SK-N-SH (cell line): ENCODE results near the gene COP1. TPM values are rescaled to one million over a fixed set of nuclear protein-coding genes. Genes with fewer than 3 reads are reported as not detected.
"Not testable (repeated sequence)": the region's sequence is repeated elsewhere in the genome, so short reads cannot be mapped to it uniquely, and the experiment has no call there.

Source experiments
- CTCF ChIA-PET: fragments of 300-600, 350-600 bp; formaldehyde crosslinking; extraction: SDS; loops from one replicate; lab custom pipeline; 2021; lab: Yijun Ruan, JAX
- POLR2A ChIA-PET: fragments of 350-600 bp; sonication (Branson Sonifier 250); formaldehyde crosslinking; extraction: SDS; loops from one replicate; lab custom pipeline; 2020; ENCODE audit warnings: antibody characterized with exemption, inconsistent platforms; lab: Yijun Ruan, JAX
- DNase-seq: peaks from one replicate; pipeline ENCODE4 v3.0.0; 2012
- H2AFZ ChIP-seq: fragments of 200-600 bp; sonication (generic); 2 replicates; pipeline ENCODE4 v1.8.1; 2016; ENCODE audit warnings: antibody characterized with exemption, mild to moderate bottlenecking, low read depth
- H3F3A ChIP-seq: fragments of 200-600 bp; sonication (generic); replicated peaks from 2 replicates; pipeline ENCODE3; 2016; ENCODE audit warnings: antibody characterized with exemption, mild to moderate bottlenecking; ENCODE audit not compliant: insufficient read depth
- H3K27ac ChIP-seq, 2 experiments: fragments of 200-500 bp in 1 of 2; fragments of 200-600 bp in 1 of 2; sonication (Bioruptor generic) in 1 of 2; sonication (generic), shearing (Covaris generic) in 1 of 2; 2 replicates each; pipeline versions ENCODE4 v1.5.1 to v1.6.1; 2014 to 2016; ENCODE audit warnings: low read depth in 2 of 2, inconsistent platforms in 1 of 2, low read length in 1 of 2, mild to moderate bottlenecking in 1 of 2, mixed read lengths in 1 of 2
- H3K27me3 ChIP-seq: fragments of 200-600 bp; sonication (generic), shearing (Covaris generic); 2 replicates; pipeline ENCODE4 v1.6.1; 2016; ENCODE audit warnings: mixed run types; ENCODE audit not compliant: insufficient read depth
- H3K36me3 ChIP-seq, 2 experiments: fragments of 200-500 bp in 1 of 2; fragments of 200-600 bp in 1 of 2; sonication (Bioruptor generic) in 1 of 2; sonication (generic) in 1 of 2; replicated peaks in 1 of 2; 2 replicates each; pipeline versions ENCODE3 to v1.5.1; 2014 to 2016; ENCODE audit warnings: low read length in 1 of 2, mild to moderate bottlenecking in 1 of 2; ENCODE audit not compliant: insufficient read depth in 2 of 2, control insufficient read depth in 1 of 2
- H3K4me1 ChIP-seq, 2 experiments: fragments of 200-500 bp in 1 of 2; fragments of 200-600 bp in 1 of 2; sonication (Bioruptor generic) in 1 of 2; sonication (generic), shearing (Covaris generic) in 1 of 2; 2 replicates each; pipeline versions ENCODE4 v1.5.1 to v1.6.1; 2014 to 2016; ENCODE audit warnings: low read depth in 1 of 2, low read length in 1 of 2, mixed run types in 1 of 2; ENCODE audit not compliant: insufficient read depth in 2 of 2, control insufficient read depth in 1 of 2
- H3K4me2 ChIP-seq: fragments of 200-600 bp; sonication (generic), shearing (Covaris generic); 2 replicates; pipeline ENCODE4 v1.6.1; 2017; ENCODE audit warnings: mixed run types
- H3K4me3 ChIP-seq, 2 experiments: fragments of 200-500 bp in 1 of 2; fragments of 200-600 bp in 1 of 2; sonication (Bioruptor generic) in 1 of 2; sonication (generic), shearing (Covaris generic) in 1 of 2; 2 replicates each; pipeline versions ENCODE4 v1.5.1 to v1.8.1; 2014 to 2016; ENCODE audit warnings: low read depth in 2 of 2, inconsistent platforms in 1 of 2, low read length in 1 of 2, mild to moderate bottlenecking in 1 of 2, mixed read lengths in 1 of 2, moderate library complexity in 1 of 2
- H3K79me2 ChIP-seq: fragments of 200-600 bp; sonication (generic); 2 replicates; pipeline ENCODE4 v1.8.1; 2017; ENCODE audit warnings: mild to moderate bottlenecking; ENCODE audit not compliant: insufficient read depth
- H3K9ac ChIP-seq: fragments of 200-600 bp; sonication (generic); 2 replicates; pipeline ENCODE4 v1.6.1; 2017; ENCODE audit warnings: mixed run types
- H3K9me2 ChIP-seq: fragments of 200-600 bp; sonication (generic); 2 replicates; pipeline ENCODE4 v1.6.1; 2017; ENCODE audit warnings: mixed run types
- H3K9me3 ChIP-seq: fragments of 200-600 bp; sonication (generic); 2 replicates; pipeline ENCODE4 v1.6.1; 2017; ENCODE audit warnings: mixed run types, mild to moderate bottlenecking, moderate library complexity
- H4K20me1 ChIP-seq: fragments of 200-600 bp; sonication (generic); 2 replicates; pipeline ENCODE4 v1.6.1; 2017; ENCODE audit warnings: mild to moderate bottlenecking, mixed run types; ENCODE audit not compliant: insufficient read depth
- CHD2 ChIP-seq: fragments of 150-350 bp; IDR thresholded peaks from 2 replicates; pipeline ENCODE4 v1.6.1; 2018; ENCODE audit warnings: low read length; ENCODE audit not compliant: partially characterized antibody
- EZH2phosphoT487 ChIP-seq: fragments of 200-600 bp; sonication (generic); IDR thresholded peaks from 2 replicates; pipeline ENCODE4 v1.6.1; 2017; ENCODE audit warnings: low read depth, mixed run types, mild to moderate bottlenecking, antibody characterized with exemption, moderate library complexity, borderline replicate concordance
- JUND ChIP-seq: IDR thresholded peaks from 2 replicates; pipeline ENCODE4 v1.4.0; 2012
- MEF2A ChIP-seq: IDR thresholded peaks from 2 replicates; pipeline ENCODE4 v1.4.0; 2012; ENCODE audit warnings: low read depth, borderline replicate concordance
- MXI1 ChIP-seq: IDR thresholded peaks from 2 replicates; pipeline ENCODE4 v1.6.1; 2012; ENCODE audit warnings: mild to moderate bottlenecking, low read depth, low read length, improper control_type of control experiment
- NFIC ChIP-seq: IDR thresholded peaks from 2 replicates; pipeline ENCODE4 v1.4.0; 2012; ENCODE audit warnings: borderline replicate concordance
- NRF1 ChIP-seq: IDR thresholded peaks from 2 replicates; pipeline ENCODE4 v1.6.1; 2012; ENCODE audit warnings: low read depth, mild to moderate bottlenecking, low read length
- RAD21 ChIP-seq: IDR thresholded peaks from 2 replicates; pipeline ENCODE4 v1.6.1; 2012; ENCODE audit warnings: mild to moderate bottlenecking, low read length
- RCOR1 ChIP-seq: fragments of 150-350 bp; IDR thresholded peaks from 2 replicates; pipeline ENCODE4 v1.6.1; 2017; ENCODE audit warnings: antibody characterized with exemption, low read length
- RFX5 ChIP-seq: IDR thresholded peaks from 2 replicates; pipeline ENCODE4 v1.6.1; 2012; ENCODE audit warnings: mild to moderate bottlenecking, improper control_type of control experiment, low read length
- RXRA ChIP-seq: IDR thresholded peaks from 2 replicates; pipeline ENCODE4 v1.4.0; 2012; ENCODE audit warnings: low read depth, mild to moderate bottlenecking, borderline replicate concordance
- SIN3A ChIP-seq: IDR thresholded peaks from 2 replicates; pipeline ENCODE4 v1.6.1; 2012; ENCODE audit warnings: low read depth, mild to moderate bottlenecking, low read length, moderate library complexity, borderline replicate concordance
- TCF12 ChIP-seq: IDR thresholded peaks from 2 replicates; pipeline ENCODE4 v1.4.0; 2012
- YY1 ChIP-seq: IDR thresholded peaks from 2 replicates; pipeline ENCODE4 v1.4.0; 2012; ENCODE audit warnings: low read depth, mild to moderate bottlenecking
- WGBS: methylation state at CpG from one replicate; pipeline ENCODE4 v1.1.6; 2017; ENCODE audit warnings: low lambda C conversion rate; 5-methylcytosine and 5-hydroxymethylcytosine counted together
- polyA plus RNA-seq, 3 experiments: library from polyadenylated mRNA; depleted of rRNA; stranded (reverse); fragments of >200 nt; gene quantifications; 2 replicates each; pipeline ENCODE4 v1.2.3, GENCODE V29; 2012
- TF ChIP-seq, protein P1 (sequence below): IDR thresholded peaks from 2 replicates; pipeline ENCODE4 v1.4.0; 2012; ENCODE audit warnings: low read depth, borderline replicate concordance
- TF ChIP-seq, protein P2 (sequence below): IDR thresholded peaks from 2 replicates; pipeline ENCODE4 v1.4.0; 2012; ENCODE audit warnings: low read depth
- TF ChIP-seq, protein P3 (sequence below): IDR thresholded peaks from 2 replicates; pipeline ENCODE4 v1.4.0; 2012; ENCODE audit warnings: low read depth, borderline replicate concordance

The COP1 gene
- polyA plus RNA-seq, 1 of the 3 experiments (the other 2 are of a cell fraction): 10.3 TPM

DNA sequence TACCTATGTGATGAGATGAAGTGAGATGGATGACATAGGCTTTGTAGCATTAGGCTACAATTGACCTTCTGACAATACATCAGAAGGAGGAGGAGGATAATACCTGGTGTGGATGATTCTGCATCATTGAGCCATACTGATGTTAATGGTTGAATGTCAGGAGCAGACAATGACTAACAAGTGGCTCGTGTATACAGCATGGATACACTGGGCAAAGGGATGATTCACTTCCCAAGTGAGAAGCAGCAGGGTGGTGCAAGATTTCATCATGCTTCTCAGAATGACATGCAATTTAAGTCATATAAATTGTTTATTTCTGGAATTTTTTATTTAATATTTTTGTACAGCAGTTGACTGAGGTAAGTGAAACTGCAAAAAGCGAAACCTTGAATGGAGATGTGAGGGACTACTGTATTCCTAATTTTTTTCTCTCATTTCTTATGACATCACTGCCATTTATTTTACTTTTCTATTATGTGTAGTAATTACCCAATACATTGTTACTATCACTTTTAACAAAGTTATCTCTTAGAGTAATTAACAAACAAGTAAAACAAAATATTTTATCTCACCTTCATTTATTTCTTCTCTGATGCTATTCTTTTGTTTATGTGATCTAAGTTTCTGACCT, 34.4 kb upstream of the COP1 start:
- Histone ChIP-seq H3K4me3 (no peak overlapping the region), H4K20me1 (no peaks in the 10 kb centered on the region), H3K27ac (no peak overlapping the region), H3K9ac (no peak overlapping the region), H2AFZ (peak overlapping the region; percentile 43; the same call in 1 of the 2 replicates), H3K9me3 (no peaks in the 10 kb centered on the region)
- CTCF ChIA-PET: no interaction called here
- DNase-seq: no peak
- POLR2A ChIA-PET: no interaction called here
- TF ChIP-seq, protein P1, sequence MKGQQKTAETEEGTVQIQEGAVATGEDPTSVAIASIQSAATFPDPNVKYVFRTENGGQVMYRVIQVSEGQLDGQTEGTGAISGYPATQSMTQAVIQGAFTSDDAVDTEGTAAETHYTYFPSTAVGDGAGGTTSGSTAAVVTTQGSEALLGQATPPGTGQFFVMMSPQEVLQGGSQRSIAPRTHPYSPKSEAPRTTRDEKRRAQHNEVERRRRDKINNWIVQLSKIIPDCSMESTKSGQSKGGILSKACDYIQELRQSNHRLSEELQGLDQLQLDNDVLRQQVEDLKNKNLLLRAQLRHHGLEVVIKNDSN: no peak
- no peak for TF ChIP-seq NRF1
- no peak for TF ChIP-seq MXI1
- TF ChIP-seq NFIC: no peak
- TF ChIP-seq SIN3A: no peak
- TF ChIP-seq RAD21: no peak
- TF ChIP-seq, all 33 proteins: peak for 0
- Histone ChIP-seq H3K9me2 (no peaks in the 10 kb centered on the region), H3K79me2 (no peaks in the 10 kb centered on the region), H3F3A (no peaks in the 10 kb centered on the region), H3K4me1 (0 out of 4 replicates have a peak, but pooled peaks cover 0 to 4% of the 10 kb centered on the region in 2 experiments), H3K36me3 (no peaks in the 10 kb centered on the region), H3K4me2 (peak overlapping the region; percentile 29; the same call in 1 of the 2 replicates), H3K27me3 (no peaks in the 10 kb centered on the region)
- WGBS: 17% methylated on average over 2 of the region's 2 CpGs

DNA sequence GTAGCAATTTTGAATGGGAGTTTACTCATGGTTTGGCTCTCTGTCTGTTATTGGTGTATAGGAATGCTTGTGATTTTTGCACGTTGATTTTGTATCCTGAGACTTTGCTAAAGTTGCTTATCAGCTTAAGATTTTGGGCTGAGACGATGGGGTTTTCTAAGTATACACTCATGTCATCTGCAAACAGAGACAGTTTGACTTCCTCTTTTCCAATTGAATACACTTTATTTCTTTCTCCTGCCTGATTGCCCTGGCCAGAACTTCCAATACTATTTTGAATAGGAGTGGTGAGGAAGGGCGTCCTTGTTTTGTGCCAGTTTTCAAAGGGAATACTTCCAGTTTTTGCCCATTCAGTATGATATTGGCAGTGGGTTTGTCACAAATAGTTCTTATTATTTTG, 26.6 kb upstream of the COP1 start:
- POLR2A ChIA-PET, H3K9me3 ChIP-seq, H3K79me2 ChIP-seq, H3F3A ChIP-seq, H3K27ac ChIP-seq, DNase-seq, H4K20me1 ChIP-seq, H3K27me3 ChIP-seq, H3K9ac ChIP-seq, H3K9me2 ChIP-seq, H3K4me2 ChIP-seq, H3K4me1 ChIP-seq, CTCF ChIA-PET, H2AFZ ChIP-seq, H3K36me3 ChIP-seq, H3K4me3 ChIP-seq: not testable (repeated sequence)
- 29% methylated on average over 3 of the region's 3 CpGs for WGBS

DNA sequence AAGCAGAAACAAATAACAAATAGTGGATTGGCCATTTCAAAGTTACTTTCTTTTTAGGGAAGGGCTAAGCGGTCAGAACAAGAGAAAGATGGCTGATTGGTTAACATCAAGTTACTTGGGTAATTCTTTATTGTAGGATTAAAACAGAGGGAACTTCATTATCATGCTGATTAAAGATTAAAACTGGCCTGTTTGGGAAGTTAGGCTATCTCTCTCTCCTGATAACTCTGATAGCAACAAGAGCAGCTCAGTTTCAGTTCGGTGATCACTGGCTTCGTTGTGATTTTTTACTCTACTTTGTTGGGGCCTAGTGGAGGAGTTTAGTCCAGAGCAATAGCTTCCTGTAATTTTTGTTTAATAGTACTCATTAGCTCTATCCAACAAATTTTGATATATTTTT, 20.5 kb upstream of the COP1 start:
- H4K20me1 ChIP-seq: no peaks in the 10 kb centered on the region
- H3K27me3 ChIP-seq: no peaks in the 10 kb centered on the region
- 44% methylated on average over 3 of the region's 3 CpGs for WGBS
- no peaks in the 10 kb centered on the region for H3F3A ChIP-seq
- no peaks in the 10 kb centered on the region for H3K9me3 ChIP-seq
- H3K4me3 ChIP-seq: no peak overlapping the region
- no peaks in the 10 kb centered on the region for H3K79me2 ChIP-seq
- no peak for DNase-seq
- H3K4me1 ChIP-seq: no peaks in the 10 kb centered on the region
- no peak for TF ChIP-seq NFIC
- no peak for TF ChIP-seq MEF2A
- no peak for TF ChIP-seq YY1
- no peak for TF ChIP-seq RFX5
- TF ChIP-seq, protein P2, sequence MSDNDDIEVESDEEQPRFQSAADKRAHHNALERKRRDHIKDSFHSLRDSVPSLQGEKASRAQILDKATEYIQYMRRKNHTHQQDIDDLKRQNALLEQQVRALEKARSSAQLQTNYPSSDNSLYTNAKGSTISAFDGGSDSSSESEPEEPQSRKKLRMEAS: no peak
- TF ChIP-seq, protein P1: no peak
- no peak for TF ChIP-seq RCOR1
- no peak for TF ChIP-seq NRF1
- no peak for TF ChIP-seq CHD2
- no peak for TF ChIP-seq MXI1
- TF ChIP-seq EZH2phosphoT487: no peak
- TF ChIP-seq, protein P3, sequence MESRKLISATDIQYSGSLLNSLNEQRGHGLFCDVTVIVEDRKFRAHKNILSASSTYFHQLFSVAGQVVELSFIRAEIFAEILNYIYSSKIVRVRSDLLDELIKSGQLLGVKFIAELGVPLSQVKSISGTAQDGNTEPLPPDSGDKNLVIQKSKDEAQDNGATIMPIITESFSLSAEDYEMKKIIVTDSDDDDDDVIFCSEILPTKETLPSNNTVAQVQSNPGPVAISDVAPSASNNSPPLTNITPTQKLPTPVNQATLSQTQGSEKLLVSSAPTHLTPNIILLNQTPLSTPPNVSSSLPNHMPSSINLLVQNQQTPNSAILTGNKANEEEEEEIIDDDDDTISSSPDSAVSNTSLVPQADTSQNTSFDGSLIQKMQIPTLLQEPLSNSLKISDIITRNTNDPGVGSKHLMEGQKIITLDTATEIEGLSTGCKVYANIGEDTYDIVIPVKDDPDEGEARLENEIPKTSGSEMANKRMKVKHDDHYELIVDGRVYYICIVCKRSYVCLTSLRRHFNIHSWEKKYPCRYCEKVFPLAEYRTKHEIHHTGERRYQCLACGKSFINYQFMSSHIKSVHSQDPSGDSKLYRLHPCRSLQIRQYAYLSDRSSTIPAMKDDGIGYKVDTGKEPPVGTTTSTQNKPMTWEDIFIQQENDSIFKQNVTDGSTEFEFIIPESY: no peak
- no peak for TF ChIP-seq SIN3A
- TF ChIP-seq JUND: no peak
- TF ChIP-seq RXRA: no peak
- TF ChIP-seq TCF12: no peak
- H3K4me2 ChIP-seq: no peak overlapping the region
- no peak overlapping the region for H2AFZ ChIP-seq
- H3K9me2 ChIP-seq: no peaks in the 10 kb centered on the region
- H3K27ac ChIP-seq: no peak overlapping the region
- no peaks in the 10 kb centered on the region for H3K36me3 ChIP-seq
- ChIA-PET CTCF (no interaction called here), POLR2A (no interaction called here)
- H3K9ac ChIP-seq: no peak overlapping the region
